COR-L47 (cell line): ENCODE data around the gene EPS8L3.
"Not testable (repeated sequence)": the region's sequence is repeated elsewhere in the genome, so short reads cannot be mapped to it uniquely, and the experiment has no call there.

Experiments
- DNase-seq: peaks from one replicate; lab custom pipeline; 2025; lab: John Stamatoyannopoulos, UW

EPS8L3 gene

GRCh38 chr1:109763646-109764415, at the start of gene EPS8L3:
Gene EPS8L3 (minus strand): TSS chr1:109763923. CDS start chr1:109761749, 2,174 bp downstream.
- no peak for DNase-seq

- DNase-seq = no peak
Measured at GRCh38 chr1:109812691-109813393, 49.1 kb upstream of the EPS8L3 start.

DNA sequence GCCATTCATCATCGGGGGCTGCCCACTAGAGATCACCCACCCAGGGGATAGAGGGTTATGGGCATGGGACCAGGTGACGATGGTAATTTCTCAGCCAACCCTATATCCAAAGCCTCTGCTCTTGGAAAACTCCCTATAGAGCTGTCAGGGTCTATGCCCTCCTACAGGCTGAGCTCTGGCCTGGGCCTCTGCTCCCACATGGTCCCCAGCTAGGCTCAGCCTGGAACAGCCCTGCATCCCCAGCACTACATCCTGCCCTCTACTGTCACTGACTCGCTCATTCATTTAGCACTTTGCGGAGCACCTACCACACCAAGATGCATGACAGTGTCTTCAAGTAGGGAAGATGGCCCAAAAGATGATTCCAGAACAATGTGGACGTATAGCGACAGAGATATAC, 45.0 kb upstream of the EPS8L3 start:
- DNase-seq = no peak

- no peak for DNase-seq
Measured at GRCh38 chr1:109807822-109808680, 44.3 kb upstream of the EPS8L3 start.

- no peak for DNase-seq
Measured at GRCh38 chr1:109807402-109807801, 43.7 kb upstream of the EPS8L3 start.

DNA sequence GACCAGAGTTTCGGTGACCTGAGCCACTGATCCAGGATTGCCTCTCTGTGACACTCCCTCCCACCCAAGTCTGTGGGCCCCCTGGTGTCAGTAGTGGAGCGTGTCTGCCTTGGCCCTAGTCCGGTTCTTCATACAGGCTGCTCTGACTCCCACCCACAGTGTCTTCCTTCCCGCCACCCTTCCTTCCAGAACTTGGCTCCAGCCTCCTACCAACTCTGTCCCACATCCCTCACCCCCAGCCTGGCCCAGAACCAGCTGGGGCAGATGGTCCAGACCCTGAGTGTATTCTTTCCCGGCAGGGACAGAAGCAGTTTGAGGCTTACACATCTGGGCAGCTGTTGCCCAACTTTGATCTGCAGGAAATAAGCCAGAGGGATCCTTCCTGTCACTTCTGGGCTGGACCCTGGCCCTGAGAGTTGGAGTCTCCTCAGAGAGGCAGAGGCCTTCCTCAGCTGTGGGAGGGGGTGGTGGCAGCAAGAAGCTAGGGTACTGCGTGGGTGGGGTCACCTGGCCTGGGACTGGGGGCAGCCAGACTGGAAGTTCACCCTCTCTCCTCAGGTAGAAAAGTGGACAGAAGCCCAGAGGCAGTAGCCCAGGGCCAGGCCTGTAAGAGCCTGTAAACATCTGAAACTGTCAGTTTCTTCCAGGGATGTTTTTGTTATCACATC, 43.1 kb upstream of the EPS8L3 start:
- DNase-seq = no peak

DNA sequence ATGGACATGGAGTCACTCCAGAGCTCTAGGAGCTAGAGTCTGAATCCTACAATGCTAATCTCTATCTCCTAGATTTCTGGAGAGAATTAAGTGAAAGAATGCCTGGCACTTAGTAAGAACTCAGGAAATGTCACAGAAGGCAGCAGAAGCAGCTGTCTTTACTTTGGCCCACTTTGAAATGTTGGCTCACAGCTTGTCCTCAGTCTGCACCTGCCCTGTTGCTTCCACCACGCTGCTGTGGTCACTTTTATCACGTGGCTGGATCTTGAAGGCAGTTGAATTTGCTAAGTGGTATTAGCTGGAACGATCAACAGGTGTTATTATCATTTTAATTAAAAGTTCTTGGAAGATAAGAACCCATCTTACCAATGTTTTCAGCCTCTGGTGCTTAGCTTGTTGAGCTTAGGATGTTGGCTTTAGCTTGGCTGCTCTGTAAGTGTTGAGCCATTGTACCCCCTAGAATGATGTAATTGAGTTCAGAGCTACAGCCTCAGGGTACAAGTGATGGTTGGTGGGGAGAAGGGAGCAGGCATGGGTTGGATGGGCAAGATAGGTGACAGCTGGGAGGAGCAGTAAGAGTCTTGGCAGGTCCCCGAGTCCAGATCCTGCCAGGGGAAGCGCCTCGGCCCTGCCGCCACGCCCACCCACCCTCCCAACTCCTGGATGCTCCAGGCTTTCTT, 41.9 kb upstream of the EPS8L3 start:
- DNase-seq = peak; percentile 42

DNA sequence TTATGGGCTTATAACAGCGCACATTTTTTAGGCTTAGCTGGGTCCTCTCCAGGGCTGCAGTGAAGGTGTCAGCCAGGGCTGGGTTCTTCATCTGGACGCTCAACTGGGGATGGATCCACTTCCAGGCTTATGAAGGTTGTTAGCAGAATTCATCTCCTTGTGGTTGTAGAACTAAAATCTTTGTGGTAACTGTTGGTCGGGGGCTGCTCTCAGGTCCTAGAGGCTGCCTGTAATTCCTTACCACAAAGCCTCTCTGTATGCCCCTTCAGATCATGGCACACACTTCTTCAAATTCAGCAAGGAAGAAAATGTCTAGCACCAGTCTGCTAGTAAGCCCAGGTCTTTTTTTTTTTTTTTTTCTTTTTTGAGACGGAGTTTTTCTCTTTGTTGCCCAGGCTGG, 40.9 kb upstream of the EPS8L3 start:
- no peak for DNase-seq

DNA sequence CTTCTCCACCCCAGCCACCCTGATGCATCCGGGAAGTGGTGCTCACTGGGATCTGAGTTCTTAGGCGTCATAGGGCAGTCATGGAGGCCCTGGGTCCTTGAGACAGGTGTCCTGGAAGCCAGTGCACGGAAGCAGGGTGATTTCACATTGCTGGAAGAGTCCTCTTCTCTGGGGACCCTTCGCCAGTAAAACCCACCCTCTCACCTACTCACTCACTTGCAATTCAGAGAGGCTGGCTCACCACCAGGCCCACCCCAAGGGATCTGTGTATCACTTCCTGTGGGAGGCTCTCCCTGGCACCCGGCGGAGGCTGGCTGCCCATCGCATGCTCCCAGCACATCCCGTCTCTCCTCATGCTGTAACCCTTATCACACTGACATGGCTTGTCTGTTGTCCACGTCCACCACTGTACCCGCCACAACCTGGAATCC, 40.2 kb upstream of the EPS8L3 start:
- no peak for DNase-seq

GRCh38 chr1:109802901-109803561, 39.3 kb upstream of the EPS8L3 start:
- no peak for DNase-seq

DNA sequence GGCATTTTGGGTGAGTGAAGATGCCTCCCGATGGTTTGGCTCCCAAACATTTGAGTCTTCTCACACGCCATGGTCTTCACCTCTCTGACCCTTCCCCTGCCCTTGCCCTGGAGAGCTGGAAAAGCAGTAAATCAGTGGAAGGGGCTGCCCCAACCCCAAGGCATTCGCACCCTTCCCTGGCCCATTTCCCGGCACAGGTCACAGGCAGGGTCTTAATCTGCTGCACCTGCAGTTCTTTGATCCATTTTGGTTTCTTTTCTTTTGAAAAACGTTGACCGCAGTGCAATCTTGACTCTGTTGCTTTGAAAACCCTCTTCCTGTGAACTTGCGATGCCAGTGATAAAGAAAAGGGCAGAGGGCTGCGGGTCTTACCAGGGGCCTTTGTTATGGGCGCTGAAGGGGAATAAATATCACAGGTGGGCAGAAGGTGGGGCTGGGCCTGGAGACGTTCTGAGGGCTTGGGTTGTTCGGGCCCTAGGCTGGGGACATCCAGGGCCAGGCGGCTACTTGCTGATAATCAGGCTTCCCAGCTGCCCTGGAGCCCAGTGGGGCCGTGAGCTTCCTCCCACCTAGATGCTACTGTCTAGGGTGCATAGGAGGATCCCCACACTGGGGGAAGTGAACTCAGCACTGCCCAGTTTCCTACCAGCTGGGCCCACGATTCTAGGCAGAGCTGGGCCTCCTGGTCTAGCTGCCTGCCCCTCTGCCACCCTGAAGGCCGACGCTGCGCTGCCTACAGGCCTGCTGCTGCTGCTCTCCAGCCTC, 38.6 kb upstream of the EPS8L3 start:
- DNase-seq = no peak

DNA sequence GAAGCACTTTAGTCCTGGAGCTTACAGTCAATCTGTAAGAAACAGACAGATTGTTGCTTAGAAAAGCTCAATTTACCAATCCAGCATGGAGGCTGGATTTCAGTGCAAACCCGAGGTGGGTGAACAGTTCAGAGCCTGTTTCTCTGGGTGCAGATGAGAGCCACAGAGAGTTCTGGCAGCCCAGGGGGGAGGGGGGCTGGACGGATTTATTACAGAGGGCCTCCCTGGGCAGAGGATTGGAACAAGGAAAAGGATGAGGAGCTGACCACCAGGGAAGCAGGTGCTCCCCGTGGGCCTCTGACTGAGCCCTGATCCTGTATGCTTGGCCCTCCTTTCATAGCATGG, 38.0 kb upstream of the EPS8L3 start:
- no peak for DNase-seq

GRCh38 chr1:109800291-109800690, 36.6 kb upstream of the EPS8L3 start:
- DNase-seq = no peak

GRCh38 chr1:109799445-109799844, 35.7 kb upstream of the EPS8L3 start:
- DNase-seq = no peak

DNA sequence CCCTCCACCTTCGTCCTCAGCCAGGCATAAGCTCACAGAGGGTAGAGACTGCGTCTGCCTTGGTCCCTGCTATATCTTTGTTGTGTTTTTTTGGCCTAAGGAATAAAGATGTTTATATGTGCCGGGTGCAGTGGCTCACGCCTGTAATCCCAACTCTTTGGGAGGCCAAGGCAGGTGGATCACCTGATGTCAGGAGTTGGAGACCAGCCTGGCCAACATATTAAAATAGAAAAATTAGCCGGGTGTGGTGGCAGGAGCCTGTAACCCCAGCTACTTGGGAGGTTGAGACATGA, 33.5 kb upstream of the EPS8L3 start:
- DNase-seq = not testable (repeated sequence)

DNA sequence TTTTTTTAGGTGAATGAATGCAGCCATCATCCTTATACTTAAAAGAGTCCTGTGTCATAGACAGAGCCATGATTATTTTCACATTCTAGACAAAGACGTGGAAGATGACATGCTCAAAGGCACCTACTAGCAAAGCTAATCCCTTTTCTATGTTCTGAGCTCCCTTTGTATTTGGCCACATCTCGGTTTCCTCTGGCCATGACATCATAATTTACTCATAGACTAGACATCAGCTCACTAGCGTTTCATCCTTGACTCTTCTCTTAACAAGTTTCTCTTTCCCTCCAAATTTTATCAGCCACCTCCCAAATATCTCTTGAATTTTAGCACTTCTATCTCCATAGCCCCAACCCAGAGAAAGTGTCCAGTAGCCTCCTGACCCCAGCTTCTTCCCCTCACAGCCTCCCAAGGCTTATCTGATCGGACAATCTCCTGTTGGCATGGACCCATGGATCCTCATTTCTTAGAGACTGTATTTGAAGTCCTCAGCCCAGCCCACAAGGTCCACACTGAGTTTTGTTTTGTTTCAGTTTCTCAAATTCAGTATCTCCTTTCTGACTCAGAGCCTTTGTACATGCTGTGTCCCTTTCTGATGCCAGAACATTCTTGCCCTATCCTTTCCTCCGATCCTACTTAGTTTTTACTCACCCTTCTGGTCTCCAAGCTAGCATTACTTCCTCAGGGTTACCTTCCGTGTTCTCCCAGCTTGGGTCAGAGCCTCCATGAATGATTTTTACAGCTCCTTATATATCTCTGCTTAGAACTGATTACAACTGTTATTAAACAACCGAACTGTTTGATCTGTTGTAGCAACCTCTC, 33.0 kb upstream of the EPS8L3 start:
- DNase-seq = no peak

DNA sequence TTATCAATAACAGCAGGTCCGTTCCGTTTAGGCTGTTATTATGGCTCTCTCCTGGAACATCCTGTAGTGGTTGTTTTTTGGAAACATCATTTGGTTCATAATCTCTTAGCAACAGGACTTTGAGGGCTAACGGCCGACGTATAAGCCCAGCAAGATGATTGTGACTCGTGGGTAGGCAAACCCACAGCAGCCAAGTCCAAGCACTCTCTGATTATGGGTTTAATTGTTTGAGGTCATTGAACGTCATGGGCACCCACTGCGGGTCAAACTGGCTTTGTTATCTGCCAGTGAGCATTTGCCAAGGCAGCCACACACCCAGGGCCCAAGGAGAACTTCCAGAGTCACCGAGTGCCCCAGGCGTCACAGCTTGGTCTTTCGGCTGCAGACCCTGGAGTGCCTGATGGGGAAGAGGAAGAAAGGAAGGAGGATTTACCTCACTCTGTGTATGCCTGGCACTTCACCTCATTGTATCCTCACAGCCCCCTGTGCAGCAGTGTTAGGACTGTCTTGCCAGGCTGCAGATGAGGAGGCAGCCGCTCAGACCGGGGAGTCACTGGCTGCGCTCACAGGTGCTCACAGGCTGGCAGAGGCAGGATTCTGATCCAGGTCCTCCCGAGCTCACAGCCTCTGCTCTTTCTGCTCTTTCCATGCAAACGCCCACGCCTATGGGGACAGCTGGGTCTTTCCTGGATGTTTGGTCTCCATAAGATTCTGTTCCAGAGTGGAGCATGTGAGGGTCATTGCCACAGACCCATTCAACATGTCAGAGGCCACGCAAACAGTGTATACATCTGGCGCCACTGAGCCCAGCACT, 30.8 kb upstream of the EPS8L3 start:
- DNase-seq = peak; percentile 87

GRCh38 chr1:109793486-109794318, 30.0 kb upstream of the EPS8L3 start:
- peak; percentile 99 for DNase-seq
